A549 treated with RU486 at 1 μM for 4 hours (cell line): ENCODE measurements around the gene SSX3. TPM values are rescaled to one million over a fixed set of nuclear protein-coding genes. Genes with fewer than 3 reads are reported as not detected.

Experiments
- total RNA-seq: library from RNA; stranded (reverse); fragments of 200-300 nt; extraction: Qiagen RNA extraction; gene quantifications from 5 replicates; pipeline ENCODE4 v1.2.3, GENCODE V29; 2022; ENCODE audit warnings: low read depth

Gene SSX3, protein sequence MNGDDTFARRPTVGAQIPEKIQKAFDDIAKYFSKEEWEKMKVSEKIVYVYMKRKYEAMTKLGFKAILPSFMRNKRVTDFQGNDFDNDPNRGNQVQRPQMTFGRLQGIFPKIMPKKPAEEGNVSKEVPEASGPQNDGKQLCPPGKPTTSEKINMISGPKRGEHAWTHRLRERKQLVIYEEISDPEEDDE
- not detected in 5 replicates for total RNA-seq

DNA sequence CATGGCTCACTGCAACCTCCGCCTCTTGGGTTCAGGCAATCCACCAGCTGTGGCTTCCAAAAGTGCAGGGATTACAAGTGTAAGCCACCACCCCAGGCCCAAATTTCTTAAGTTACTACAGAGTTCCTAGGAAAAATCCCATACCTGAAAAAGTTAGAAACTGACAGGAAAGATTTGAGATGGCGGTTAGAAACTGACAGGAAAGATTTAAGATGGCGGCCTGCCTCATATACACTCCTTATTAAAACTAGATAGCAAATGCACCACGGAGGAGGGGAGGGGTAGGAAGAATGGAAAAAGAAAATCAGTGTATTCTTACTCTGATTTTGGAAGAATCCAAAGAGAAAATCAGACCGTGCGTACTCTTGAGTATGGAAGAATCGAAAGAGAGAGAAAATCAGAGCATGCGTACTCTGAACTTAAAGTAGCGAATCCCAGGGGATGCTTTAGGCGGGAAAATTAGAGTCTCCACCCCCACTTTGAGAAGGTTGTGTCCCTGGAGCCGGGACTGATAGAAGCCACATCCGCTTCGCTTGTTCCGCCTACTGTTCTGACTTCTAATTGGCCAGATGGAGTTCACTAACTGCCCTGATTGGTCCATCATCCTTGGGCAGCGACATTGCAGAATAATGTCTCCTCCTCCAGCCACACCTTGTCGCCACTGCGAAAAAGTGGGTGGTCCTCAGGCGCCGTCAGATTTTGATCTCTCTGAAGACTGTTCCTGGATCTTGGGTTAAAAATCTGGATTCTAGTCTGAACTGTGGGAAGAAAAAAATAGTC, at the start of gene SSX3:
Gene SSX3 (minus strand): TSS at position 389 of the 780 bp plus-strand sequence. CDS start 1,454 bp downstream, outside the sequence.

DNA sequence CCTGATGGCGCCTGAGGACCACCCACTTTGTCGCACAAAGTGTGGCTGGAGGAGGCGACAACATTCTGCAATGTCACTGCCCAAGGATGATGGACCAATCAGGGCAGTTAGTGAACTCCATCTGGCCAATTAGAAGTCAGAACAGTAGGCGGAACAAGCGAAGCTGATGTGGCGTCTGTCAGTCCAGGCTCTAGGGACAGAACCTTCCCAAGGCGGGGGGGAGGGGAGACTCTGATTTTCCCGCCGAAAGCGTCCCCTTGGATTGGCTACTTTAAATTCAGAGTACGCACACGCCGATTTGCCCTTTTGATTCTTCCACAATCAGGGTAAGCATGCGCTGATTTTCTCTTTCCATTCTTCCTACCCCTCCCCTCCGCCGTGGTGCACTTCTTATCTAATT, 26.7 kb upstream of the SSX3 start, which contains the start of gene SSX4:
Gene SSX4 (plus strand): TSS at position 301 of the 400 bp plus-strand sequence. CDS start 515 bp downstream, outside the sequence.

Other genes with a start within 250 kb of the SSX3 start
- gene SPACA5B, start 226.1 kb downstream of the SSX3 start, total RNA-seq, result not detected in 5 replicates
- gene SSX5, start 159.9 kb downstream of the SSX3 start, total RNA-seq, result not detected in 5 replicates
- not detected in 5 replicates for gene SSX1, start 101.3 kb downstream of the SSX3 start, total RNA-seq
- gene SSX4, start 26.8 kb upstream of the SSX3 start, total RNA-seq, result not detected in 5 replicates
- gene SSX4B, start 55.3 kb upstream of the SSX3 start, total RNA-seq, result not detected in 5 replicates
- gene SLC38A5, start 113.6 kb upstream of the SSX3 start, total RNA-seq, result 0.10 to 0.79 TPM (median 0.25 TPM) in 4 of 5 replicates, not detected in the other
- gene FTSJ1, start 119.5 kb upstream of the SSX3 start, total RNA-seq, result 65.7 to 71.0 TPM (median 67.6 TPM) in 5 replicates
- gene PORCN, start 152.3 kb upstream of the SSX3 start, total RNA-seq, result 13.8 to 17.4 TPM (median 15.7 TPM) in 5 replicates
- gene EBP, start 165.1 kb upstream of the SSX3 start, total RNA-seq, result 111 to 157 TPM (median 145 TPM) in 5 replicates
- gene TBC1D25, start 183.0 kb upstream of the SSX3 start, total RNA-seq, result 9.3 to 11.1 TPM (median 10.6 TPM) in 5 replicates
- gene RBM3, start 217.8 kb upstream of the SSX3 start, total RNA-seq, result 305 to 526 TPM (median 363 TPM) in 5 replicates
- gene WDR13, start 240.8 kb upstream of the SSX3 start, total RNA-seq, result 49.7 to 77.7 TPM (median 74.4 TPM) in 5 replicates